Kidney epithelial cell (primary cell): ENCODE results near the gene SIAH3. TPM values are rescaled to one million over a fixed set of nuclear protein-coding genes. Genes with fewer than 3 reads are reported as not detected.

Experiments
- DNase-seq: peaks from one replicate; pipeline ENCODE4 v3.0.0-alpha.2; 2010; ENCODE audit warnings: low read depth
- H3K27me3 ChIP-seq: 2 replicates; pipeline ENCODE4 v1.6.0; 2011; ENCODE audit warnings: low read length; ENCODE audit not compliant: control insufficient read depth, insufficient read depth
- H3K36me3 ChIP-seq: 2 replicates; pipeline ENCODE4 v1.5.1; 2011; ENCODE audit warnings: low read length; ENCODE audit not compliant: control insufficient read depth, insufficient read depth
- H3K4me3 ChIP-seq: 2 replicates; pipeline ENCODE4 v1.5.1; 2011; ENCODE audit warnings: low read depth, mild to moderate bottlenecking, control low read depth, low read length
- total RNA-seq: library from RNA; depleted of rRNA; stranded (reverse); fragments of >200 nt; gene quantifications from 2 replicates; pipeline ENCODE4 v1.2.3, GENCODE V29; 2015
- TF ChIP-seq, protein P1 (sequence below): IDR thresholded peaks from 2 replicates; pipeline ENCODE4 v1.5.1; 2011; ENCODE audit warnings: mild to moderate bottlenecking, moderate library complexity, low read length, control low read depth, inconsistent platforms; ENCODE audit not compliant: insufficient read depth, poor library complexity, severe bottlenecking

Gene SIAH3
- total RNA-seq, 1 donor from 2014 or later, result 0.13 TPM

DNA sequence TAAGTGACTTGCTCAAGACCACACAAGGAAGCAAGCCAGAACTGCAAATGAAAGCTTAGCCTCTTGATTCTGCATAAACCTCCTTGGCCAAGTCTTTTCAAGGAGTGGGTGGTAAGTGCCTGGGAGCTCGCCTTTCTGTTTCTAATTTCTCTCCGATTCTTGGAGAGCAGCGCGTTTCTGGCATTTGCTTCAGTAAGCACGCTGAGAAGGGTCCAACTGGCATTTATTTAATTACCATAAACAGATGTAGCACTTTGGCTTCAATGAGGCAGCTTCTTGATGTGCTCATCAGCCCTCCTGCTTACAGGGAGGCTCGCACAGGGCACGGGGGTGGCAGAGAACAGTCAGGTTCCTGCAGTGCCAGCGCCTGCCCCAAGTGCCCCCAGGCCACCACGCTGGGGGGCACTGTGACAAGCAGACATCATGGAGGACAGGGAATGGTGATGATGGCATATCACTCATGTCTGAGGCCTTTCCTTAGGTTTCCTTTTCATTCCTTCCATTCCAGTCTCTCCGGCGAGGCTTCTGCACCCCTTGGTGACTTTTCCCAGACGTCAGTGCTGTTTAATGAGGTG, 13.3 kb downstream of the SIAH3 start:
- Histone ChIP-seq H3K27me3 (no peaks in the 10 kb centered on the region), H3K36me3 (peaks cover 1% of the 10 kb centered on the region), H3K4me3 (no peak overlapping the region)
- DNase-seq, result no peak
- TF ChIP-seq, protein P1, sequence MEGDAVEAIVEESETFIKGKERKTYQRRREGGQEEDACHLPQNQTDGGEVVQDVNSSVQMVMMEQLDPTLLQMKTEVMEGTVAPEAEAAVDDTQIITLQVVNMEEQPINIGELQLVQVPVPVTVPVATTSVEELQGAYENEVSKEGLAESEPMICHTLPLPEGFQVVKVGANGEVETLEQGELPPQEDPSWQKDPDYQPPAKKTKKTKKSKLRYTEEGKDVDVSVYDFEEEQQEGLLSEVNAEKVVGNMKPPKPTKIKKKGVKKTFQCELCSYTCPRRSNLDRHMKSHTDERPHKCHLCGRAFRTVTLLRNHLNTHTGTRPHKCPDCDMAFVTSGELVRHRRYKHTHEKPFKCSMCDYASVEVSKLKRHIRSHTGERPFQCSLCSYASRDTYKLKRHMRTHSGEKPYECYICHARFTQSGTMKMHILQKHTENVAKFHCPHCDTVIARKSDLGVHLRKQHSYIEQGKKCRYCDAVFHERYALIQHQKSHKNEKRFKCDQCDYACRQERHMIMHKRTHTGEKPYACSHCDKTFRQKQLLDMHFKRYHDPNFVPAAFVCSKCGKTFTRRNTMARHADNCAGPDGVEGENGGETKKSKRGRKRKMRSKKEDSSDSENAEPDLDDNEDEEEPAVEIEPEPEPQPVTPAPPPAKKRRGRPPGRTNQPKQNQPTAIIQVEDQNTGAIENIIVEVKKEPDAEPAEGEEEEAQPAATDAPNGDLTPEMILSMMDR, result no peak

DNA sequence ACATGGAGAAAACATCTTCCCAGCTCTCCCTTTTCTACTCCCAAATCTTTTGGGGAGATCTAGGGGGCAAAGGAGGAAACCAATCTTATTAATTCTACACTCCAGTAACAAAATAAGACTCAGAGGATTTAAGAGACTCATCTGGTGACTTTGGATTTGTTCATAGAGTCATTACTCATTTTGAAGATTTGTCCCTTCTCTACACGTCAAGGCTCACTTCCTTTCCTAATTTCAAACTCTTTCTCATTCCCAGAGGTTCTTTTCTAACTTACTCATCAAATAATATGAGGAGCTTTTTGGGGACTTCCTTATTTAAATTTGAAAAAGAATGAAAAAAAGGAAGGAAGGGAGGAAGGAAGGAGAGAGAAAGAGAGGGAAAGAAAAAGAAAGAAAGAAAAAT, 14.4 kb downstream of the SIAH3 start:
- Histone ChIP-seq H3K4me3 (no peak overlapping the region), H3K27me3 (no peaks in the 10 kb centered on the region), H3K36me3 (peaks cover 1% of the 10 kb centered on the region)
- TF ChIP-seq, protein P1, result no peak
- DNase-seq, result no peak

DNA sequence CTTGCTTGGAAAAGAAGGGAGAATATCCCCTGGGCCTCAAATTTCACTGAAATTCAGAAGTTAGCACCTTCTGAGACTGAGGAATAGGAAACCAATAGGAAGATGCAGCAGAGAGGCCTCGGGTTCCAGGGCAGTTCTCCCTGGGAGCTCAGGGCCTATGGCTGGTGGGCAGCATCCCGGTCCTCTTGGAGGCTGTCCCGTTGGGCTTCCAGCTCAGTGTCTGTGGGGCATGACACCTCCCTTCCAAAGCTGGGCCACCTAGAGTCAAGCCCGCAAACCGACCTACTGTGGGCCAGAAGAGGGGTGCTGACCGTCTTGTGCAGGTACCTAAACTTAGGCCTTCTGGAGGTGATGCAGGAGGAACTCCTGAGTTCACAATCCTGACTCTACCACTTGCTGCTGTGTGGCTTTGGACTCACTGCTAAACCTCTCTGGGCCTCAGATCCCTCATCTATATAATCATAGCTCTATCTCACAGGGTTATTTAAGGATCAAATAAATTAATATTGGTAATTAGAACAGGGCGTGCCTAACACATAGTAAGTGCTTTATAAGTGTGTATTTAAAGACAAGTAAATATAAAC, 17.1 kb downstream of the SIAH3 start:
- TF ChIP-seq, protein P1, result no peak
- no peaks in the 10 kb centered on the region for H3K27me3 ChIP-seq
- no peak overlapping the region for H3K4me3 ChIP-seq
- no peak for DNase-seq
- H3K36me3 ChIP-seq, result peaks cover 1% of the 10 kb centered on the region

DNA sequence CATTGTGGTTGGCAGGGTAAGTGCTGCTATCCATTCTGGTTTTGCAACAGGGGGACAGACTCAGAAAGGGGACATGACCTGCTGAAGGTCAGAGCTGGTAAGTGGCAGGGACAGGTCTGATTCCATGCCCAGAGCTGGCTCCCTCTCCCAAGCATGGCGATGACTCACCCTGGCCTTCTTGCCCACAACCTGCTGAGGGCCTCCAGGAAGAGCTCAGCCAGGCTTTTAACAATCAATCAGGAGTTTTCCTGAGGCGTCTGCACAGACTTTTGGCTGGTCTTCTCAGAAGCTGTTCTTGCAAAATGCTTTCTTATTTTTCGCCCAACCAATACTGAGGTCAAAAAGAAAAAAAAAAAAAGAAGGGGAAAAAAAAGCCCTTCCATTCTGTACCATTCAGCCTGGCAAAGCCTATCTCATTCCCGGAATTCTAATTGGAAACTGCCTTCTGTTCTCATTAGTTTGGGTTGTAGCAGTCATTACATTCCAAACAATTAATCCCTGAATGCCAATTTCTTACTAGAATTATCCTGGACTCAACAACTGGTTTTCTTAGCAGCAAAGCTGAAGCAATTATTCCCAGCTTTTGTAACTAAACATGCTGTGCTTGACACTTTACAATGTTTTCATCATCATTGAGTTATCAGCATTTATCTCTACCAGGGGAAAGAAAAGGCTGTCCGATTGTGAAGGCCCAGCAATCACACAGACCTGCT, 17.7 kb downstream of the SIAH3 start:
- TF ChIP-seq, protein P1, result no peak
- peaks cover 1% of the 10 kb centered on the region for H3K36me3 ChIP-seq
- H3K27me3 ChIP-seq, result no peaks in the 10 kb centered on the region
- H3K4me3 ChIP-seq, result no peak overlapping the region
- peak; percentile 63 for DNase-seq

DNA sequence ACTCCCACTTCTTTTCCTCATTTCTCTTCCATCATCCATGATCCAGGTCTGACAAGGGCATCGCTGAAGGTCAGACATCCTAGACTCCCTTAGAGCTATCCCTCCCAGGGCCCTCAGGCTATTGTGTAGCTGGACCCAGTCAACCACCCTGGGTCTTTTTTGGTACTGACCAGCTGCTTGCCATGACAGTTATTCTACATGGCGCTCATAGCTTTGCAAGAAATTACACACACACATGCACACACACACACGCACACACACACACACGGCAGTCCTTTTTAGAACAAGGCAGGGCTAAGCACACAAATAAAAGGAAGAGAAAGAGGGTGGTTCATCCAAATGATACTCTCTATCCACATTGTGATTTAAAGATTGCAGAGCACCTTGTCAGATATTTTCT, 18.3 kb downstream of the SIAH3 start:
- Histone ChIP-seq H3K4me3 (no peak overlapping the region), H3K27me3 (no peaks in the 10 kb centered on the region), H3K36me3 (peaks cover 1% of the 10 kb centered on the region)
- DNase-seq, result no peak
- TF ChIP-seq, protein P1, result no peak
